Measurements from ENCODE around the gene ZNF446.

GRCh38 chr19:58516964-58517833, 41.0 kb downstream of the ZNF446 start:
- TF ChIP-seq EZH2phosphoT487 (IDR thresholded peaks at IDR 0.05; ENCODE audit: insufficient read depth, low read depth): no peak
- TF ChIP-seq EZH2 (IDR thresholded peaks at IDR 0.05; ENCODE audit: insufficient read depth, poor library complexity, severe bottlenecking): no peak

Data from GM23248 (cell line).